Naive thymus-derived CD4-positive, alpha-beta T cell (primary cell): ENCODE data around the gene ANO4. TPM values are rescaled to one million over a fixed set of nuclear protein-coding genes. Genes with fewer than 3 reads are reported as not detected.
A peak's percentile ranks its signal among the peaks of the same experiment; 100 is the strongest.

ENCODE experiments used
- ATAC-seq: fragments of 150-1000 bp; cut with Tn5 transposase; 2 replicates; pipeline ENCODE4 v1.10.0; 2021; ENCODE audit warnings: mild to moderate bottlenecking, moderate library complexity
- CTCF ChIA-PET: fragments of 350-600 bp; sonication (Branson Sonifier 250); formaldehyde crosslinking; loops from one replicate; lab custom pipeline; 2021; ENCODE audit warnings: antibody characterized with exemption; lab: Charles Lee
- POLR2A ChIA-PET: fragments of 350-600 bp; sonication (Branson Sonifier 250); formaldehyde crosslinking; loops from one replicate; lab custom pipeline; 2021; ENCODE audit warnings: antibody characterized with exemption, inconsistent platforms; lab: Charles Lee
- DNase-seq, 9 donors: peaks; one replicate each; pipeline versions ENCODE4 v3.0.0 to v3.0.0-alpha.2; 2020 to 2022; ENCODE audit warnings: mixed read lengths in 1 of 9
- H3K27ac ChIP-seq: one replicate; pipeline ENCODE4 v1.7.0; 2013; ENCODE audit warnings: mild to moderate bottlenecking, low read depth, low read length, moderate library complexity
- H3K27me3 ChIP-seq, 2 donors: one replicate each; pipeline ENCODE4 v1.7.0; 2013; ENCODE audit warnings: low read length in 2 of 2, mild to moderate bottlenecking in 2 of 2, moderate library complexity in 2 of 2; ENCODE audit not compliant: control insufficient read depth in 2 of 2, insufficient read depth in 2 of 2
- H3K36me3 ChIP-seq, 3 experiments: 1 replicate in 2 of 3; 2 replicates in 1 of 3; pipeline ENCODE4 v1.7.0; 2013; ENCODE audit warnings: low read length in 3 of 3, mild to moderate bottlenecking in 3 of 3, moderate library complexity in 1 of 3; ENCODE audit not compliant: insufficient read depth in 3 of 3, control insufficient read depth in 2 of 3
- H3K4me1 ChIP-seq, 2 donors: one replicate each; pipeline ENCODE4 v1.7.0; 2013; ENCODE audit warnings: low read length in 2 of 2, mild to moderate bottlenecking in 2 of 2, moderate library complexity in 1 of 2; ENCODE audit not compliant: control insufficient read depth in 2 of 2, insufficient read depth in 2 of 2
- H3K4me3 ChIP-seq: 2 replicates; pipeline ENCODE4 v1.7.0; 2013; ENCODE audit warnings: mild to moderate bottlenecking, low read length
- H3K9me3 ChIP-seq, 3 experiments: 1 replicate in 2 of 3; 2 replicates in 1 of 3; pipeline ENCODE4 v1.7.0; 2013; ENCODE audit warnings: low read length in 3 of 3; ENCODE audit not compliant: control insufficient read depth in 2 of 3
- H3K27ac Mint-ChIP-seq, 9 donors: one replicate each; pipeline ENCODE4 v1.8.0; 2020 to 2022; ENCODE audit warnings: mixed read lengths in 9 of 9, mild to moderate bottlenecking in 8 of 9, moderate library complexity in 5 of 9, inconsistent platforms in 2 of 9
- H3K27me3 Mint-ChIP-seq, 5 donors: one replicate each; pipeline ENCODE4 v1.8.0; 2021 to 2022; ENCODE audit warnings: mixed read lengths in 5 of 5, mild to moderate bottlenecking in 1 of 5
- H3K36me3 Mint-ChIP-seq, 5 donors: one replicate each; pipeline ENCODE4 v1.8.0; 2020 to 2022; ENCODE audit warnings: mixed read lengths in 5 of 5, mild to moderate bottlenecking in 3 of 5, inconsistent platforms in 1 of 5
- H3K4me1 Mint-ChIP-seq, 7 donors: one replicate each; pipeline ENCODE4 v1.8.0; 2020 to 2022; ENCODE audit warnings: mixed read lengths in 7 of 7, mild to moderate bottlenecking in 3 of 7, inconsistent platforms in 1 of 7
- H3K4me3 Mint-ChIP-seq, 10 donors: one replicate each; pipeline ENCODE4 v1.8.0; 2020 to 2022; ENCODE audit warnings: mild to moderate bottlenecking in 10 of 10, mixed read lengths in 10 of 10, moderate library complexity in 6 of 10, inconsistent platforms in 2 of 10
- H3K9me3 Mint-ChIP-seq, 11 donors: one replicate each; pipeline ENCODE4 v1.8.0; 2020 to 2022; ENCODE audit warnings: mixed read lengths in 11 of 11, mild to moderate bottlenecking in 4 of 11, inconsistent platforms in 1 of 11, moderate library complexity in 1 of 11
- intact Hi-C, 2 donors: fragments of 100-400 bp; cut with micrococcal nuclease; formaldehyde crosslinking; loops; one replicate each; pipeline ENCODE4 v1.15.1; 2023
- polyA plus RNA-seq, 2 donors: library from polyadenylated mRNA; unstranded; fragments of 300-500 nt; fragmentation: Illumina TruSeq; gene quantifications; one replicate each; pipeline ENCODE4 v1.2.3, GENCODE V29; 2021
- total RNA-seq, 6 experiments: library from RNA in 5 of 6; stranded (reverse) in 5 of 6; gene quantifications; 1 replicate in 5 of 6; 2 replicates in 1 of 6; pipeline ENCODE4 v1.2.3 and lab custom pipeline; 2021 to 2026

Gene ANO4
- total and polyA plus RNA-seq, 7 experiments from 2014 or later, result not detected

DNA sequence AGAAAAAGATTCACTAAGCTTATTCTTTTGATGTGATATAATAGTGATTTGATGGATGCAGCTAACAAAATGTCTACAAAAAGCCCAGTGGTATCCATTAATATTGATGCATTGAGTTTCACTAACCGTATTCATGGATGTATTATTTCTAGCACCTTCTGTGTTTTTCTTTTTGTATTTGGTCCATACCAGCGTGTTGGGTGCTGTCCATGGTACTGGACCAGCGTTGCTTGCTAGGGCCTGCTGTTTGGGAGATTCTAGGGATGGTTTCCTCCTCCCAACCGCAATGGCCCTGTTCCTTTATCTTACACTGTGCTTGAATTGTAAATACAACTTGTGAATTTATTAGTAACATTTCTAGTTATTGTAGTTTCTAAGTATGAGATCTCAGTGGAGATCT, 31.7 kb downstream of the ANO4 start:
- CTCF ChIA-PET, result interaction anchor here (0.6 kb wide), 1 partner anchor 449 kb away, joined by 6 read pairs; no protein-coding TSS in a partner anchor
- no peaks in the 10 kb centered on the region for H3K27me3 Mint-ChIP-seq
- H3K4me3 ChIP-seq, result no peak overlapping the region
- no peaks in the 10 kb centered on the region for H3K4me1 ChIP-seq
- intact Hi-C loops, result no loop called here
- no peaks in the 10 kb centered on the region for H3K4me1 Mint-ChIP-seq
- H3K36me3 ChIP-seq, result no peaks in the 10 kb centered on the region
- H3K4me3 Mint-ChIP-seq, result no peak overlapping the region
- peaks cover 0 to 19% (median 2%) of the 10 kb centered on the region in 11 donors for H3K9me3 Mint-ChIP-seq
- POLR2A ChIA-PET, result no interaction called here
- DNase-seq (peak in 1 of 9 donors; percentile 21), ATAC-seq (no peak)
- H3K36me3 Mint-ChIP-seq, result no peaks in the 10 kb centered on the region
- H3K27ac ChIP-seq, result no peak overlapping the region
- H3K27me3 ChIP-seq, result no peaks in the 10 kb centered on the region
- no peak overlapping the region for H3K27ac Mint-ChIP-seq
- no peaks in the 10 kb centered on the region for H3K9me3 ChIP-seq

DNA sequence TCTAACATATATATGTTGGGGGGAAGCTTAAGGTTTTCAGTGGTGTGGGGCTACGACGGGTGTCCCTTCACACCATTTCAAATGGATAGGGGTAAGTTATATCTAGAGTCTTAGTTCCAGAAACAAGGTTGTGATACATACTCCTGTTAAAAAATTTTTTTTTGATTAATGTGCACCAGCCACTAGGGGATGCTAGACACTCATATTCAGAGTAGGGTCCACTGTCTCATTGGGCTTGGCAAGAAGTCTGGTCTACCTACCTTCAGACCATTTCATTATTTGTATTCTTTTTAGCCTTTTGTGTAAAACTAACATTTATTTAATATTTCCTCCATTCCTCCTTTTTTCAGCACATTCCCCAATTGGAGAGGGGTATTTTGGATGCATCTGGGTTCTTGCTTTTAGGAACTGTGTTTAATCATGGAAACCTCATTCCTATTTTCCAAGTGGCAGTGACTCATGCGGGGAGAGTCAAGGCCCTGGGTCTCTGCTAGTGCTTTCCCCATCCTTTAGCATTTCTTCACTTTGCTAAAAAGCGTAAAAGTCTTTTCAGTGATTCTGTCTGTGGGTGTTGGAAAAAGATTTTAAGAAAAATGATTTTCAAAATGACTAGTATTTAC, 33.4 kb downstream of the ANO4 start:
- H3K27me3 ChIP-seq, result no peaks in the 10 kb centered on the region
- DNase-seq, result no peak
- no peaks in the 10 kb centered on the region for H3K4me1 Mint-ChIP-seq
- H3K27ac ChIP-seq, result no peak overlapping the region
- no peaks in the 10 kb centered on the region for H3K4me1 ChIP-seq
- no peaks in the 10 kb centered on the region for H3K27me3 Mint-ChIP-seq
- ChIA-PET POLR2A (no interaction called here), CTCF (no interaction called here)
- H3K27ac Mint-ChIP-seq, result no peak overlapping the region
- H3K9me3 Mint-ChIP-seq, result peaks cover 0 to 9% (median 2%) of the 10 kb centered on the region in 11 donors
- no peaks in the 10 kb centered on the region for H3K36me3 ChIP-seq
- no peak overlapping the region for H3K4me3 Mint-ChIP-seq
- ATAC-seq, result no peak
- no peaks in the 10 kb centered on the region for H3K9me3 ChIP-seq
- intact Hi-C loops, result loop anchor here in 1 of 2 donors (2.0 kb wide), 1 partner anchor 495 kb away; no protein-coding TSS in a partner anchor
- no peak overlapping the region for H3K4me3 ChIP-seq
- no peaks in the 10 kb centered on the region for H3K36me3 Mint-ChIP-seq

DNA sequence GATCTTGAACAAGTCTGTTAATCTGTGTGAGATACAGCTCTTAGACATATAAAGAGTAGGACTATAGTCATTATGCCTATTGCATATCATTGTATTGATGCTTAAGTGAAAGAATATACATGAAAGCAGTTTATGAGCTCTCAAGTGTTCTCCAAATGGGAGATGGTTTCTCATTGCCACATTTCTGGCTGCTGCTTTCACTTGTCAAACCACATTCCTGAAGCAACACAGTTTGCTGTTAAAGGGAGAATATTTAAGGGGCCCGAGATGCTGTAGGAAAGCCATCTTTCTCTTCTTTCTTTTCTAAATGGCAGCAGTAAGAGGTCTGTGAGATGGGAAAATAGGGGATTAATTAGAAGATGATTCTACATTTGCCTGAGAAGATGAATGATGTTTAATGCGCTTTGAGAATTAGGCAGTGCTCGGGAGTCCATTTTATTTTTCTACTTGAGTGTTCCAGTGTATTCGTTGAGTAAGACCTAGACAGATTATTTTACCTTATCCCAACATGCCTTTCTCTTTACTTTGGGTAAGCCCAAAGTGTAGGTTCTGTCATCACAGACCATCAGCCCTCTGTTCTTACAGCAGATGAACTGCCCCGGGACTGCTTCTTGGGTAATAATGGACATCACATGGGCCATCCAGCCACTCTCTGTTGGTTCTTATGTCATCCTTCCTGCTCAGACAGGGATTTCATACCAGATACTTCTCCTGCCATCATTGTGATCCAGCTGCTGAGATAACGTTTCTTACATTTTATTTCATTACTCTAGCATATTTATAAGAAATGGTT, 35.6 kb downstream of the ANO4 start:
- DNase-seq, result no peak
- H3K9me3 ChIP-seq, result no peaks in the 10 kb centered on the region
- intact Hi-C loops, result no loop called here
- Mint-ChIP-seq H3K4me3 (no peak overlapping the region), H3K4me1 (no peaks in the 10 kb centered on the region), H3K9me3 (peaks cover 0 to 17% (median 2%) of the 10 kb centered on the region in 11 donors), H3K27ac (no peak overlapping the region), H3K36me3 (no peaks in the 10 kb centered on the region), H3K27me3 (peaks cover 0 to 5% (median 0%) of the 10 kb centered on the region in 5 donors)
- ChIA-PET POLR2A (no interaction called here), CTCF (no interaction called here)
- H3K27ac ChIP-seq, result no peak overlapping the region
- H3K27me3 ChIP-seq, result no peaks in the 10 kb centered on the region
- no peak for ATAC-seq
- H3K4me1 ChIP-seq, result no peaks in the 10 kb centered on the region
- H3K4me3 ChIP-seq, result no peak overlapping the region
- no peaks in the 10 kb centered on the region for H3K36me3 ChIP-seq

DNA sequence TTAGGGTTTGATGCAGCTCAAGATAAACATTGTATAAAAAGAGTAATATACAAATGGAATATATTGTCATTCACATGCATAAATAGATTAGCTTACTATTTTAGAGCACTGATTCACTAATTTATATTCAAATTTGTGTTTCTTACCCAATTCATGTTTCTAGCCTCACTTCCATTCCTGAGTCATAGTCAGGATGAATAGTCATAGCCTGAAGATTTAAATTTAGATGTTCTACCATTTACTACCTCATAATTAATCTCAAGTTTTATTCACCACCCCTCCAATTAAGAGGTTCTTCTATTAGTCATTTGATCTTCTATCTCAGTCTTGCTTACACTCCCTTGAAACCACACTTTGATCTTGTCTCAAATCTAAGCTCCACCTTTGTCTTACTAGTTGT, 38.7 kb downstream of the ANO4 start:
- POLR2A ChIA-PET, result no interaction called here

DNA sequence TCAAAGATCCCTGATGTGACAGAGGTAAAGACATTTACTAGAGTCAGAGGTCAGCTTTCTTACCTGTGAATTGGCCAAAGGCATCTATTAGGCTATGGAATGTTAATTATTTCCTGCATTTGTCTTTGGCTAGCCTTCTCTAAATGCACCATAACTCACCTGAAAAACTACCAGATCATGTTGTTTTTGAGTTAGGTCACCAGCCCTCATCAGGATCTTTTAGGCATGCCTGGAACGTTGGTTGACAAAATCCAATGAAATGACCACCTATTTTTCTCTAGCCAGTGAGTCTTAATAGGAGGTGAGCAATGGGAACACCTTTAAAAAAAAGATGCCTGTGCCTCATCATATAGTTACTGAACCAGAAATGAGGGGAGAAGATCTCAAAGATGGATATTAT, 46.2 kb downstream of the ANO4 start:
- Histone ChIP-seq H3K36me3 (no peaks in the 10 kb centered on the region), H3K27me3 (no peaks in the 10 kb centered on the region), H3K27ac (no peak overlapping the region), H3K9me3 (no peaks in the 10 kb centered on the region), H3K4me3 (no peak overlapping the region), H3K4me1 (no peaks in the 10 kb centered on the region)
- intact Hi-C loops, result no loop called here
- Mint-ChIP-seq H3K4me3 (no peak overlapping the region), H3K9me3 (peaks cover 0 to 17% (median 3%) of the 10 kb centered on the region in 11 donors), H3K4me1 (no peaks in the 10 kb centered on the region), H3K27me3 (peaks cover 0 to 4% (median 0%) of the 10 kb centered on the region in 5 donors), H3K36me3 (no peaks in the 10 kb centered on the region), H3K27ac (no peak overlapping the region)
- no peak for ATAC-seq
- ChIA-PET CTCF (no interaction called here), POLR2A (no interaction called here)
- DNase-seq, result no peak

More for the DNA sequence above, 38.7 kb downstream of the ANO4 start:
- no peaks in the 10 kb centered on the region for H3K27me3 ChIP-seq
- no peaks in the 10 kb centered on the region for H3K36me3 ChIP-seq
- no peak overlapping the region for H3K27ac ChIP-seq
- H3K4me1 ChIP-seq, result no peaks in the 10 kb centered on the region
- no peak for ATAC-seq
- no peak overlapping the region for H3K27ac Mint-ChIP-seq
- H3K9me3 Mint-ChIP-seq, result peaks cover 0 to 9% (median 0%) of the 10 kb centered on the region in 11 donors
- H3K36me3 Mint-ChIP-seq, result no peaks in the 10 kb centered on the region
- intact Hi-C loops, result no loop called here
- H3K9me3 ChIP-seq, result no peaks in the 10 kb centered on the region
- H3K4me3 Mint-ChIP-seq, result no peak overlapping the region
- CTCF ChIA-PET, result interaction anchor here (0.5 kb wide), 1 partner anchor 9 kb away, joined by 3 read pairs; no protein-coding TSS in a partner anchor
- H3K27me3 Mint-ChIP-seq, result peaks cover 0 to 5% (median 2%) of the 10 kb centered on the region in 5 donors
- no peak for DNase-seq
- H3K4me3 ChIP-seq, result no peak overlapping the region
- H3K4me1 Mint-ChIP-seq, result no peaks in the 10 kb centered on the region

DNA sequence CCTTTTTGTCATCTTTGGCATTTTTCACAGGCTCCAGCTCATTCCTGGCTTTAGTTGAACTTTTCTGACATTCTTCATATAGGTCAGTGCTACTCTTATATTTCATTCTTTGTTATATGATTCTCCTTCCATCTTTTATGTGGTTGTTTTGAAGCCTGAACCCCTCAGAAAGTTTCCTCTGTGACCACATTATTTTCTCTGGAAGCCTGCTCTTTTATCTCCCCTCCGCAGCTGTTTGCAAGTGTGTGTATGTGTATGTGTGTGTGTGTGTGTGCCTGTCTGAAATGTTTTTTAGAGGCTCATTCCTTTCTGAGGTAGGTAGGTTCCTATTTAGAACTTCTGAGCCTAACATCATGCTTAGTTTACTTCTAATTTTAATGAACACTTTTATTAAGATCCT, 47.6 kb downstream of the ANO4 start:
- no peak overlapping the region for H3K27ac Mint-ChIP-seq

More for the DNA sequence above, 47.6 kb downstream of the ANO4 start:
- no peaks in the 10 kb centered on the region for H3K36me3 Mint-ChIP-seq
- CTCF ChIA-PET, result interaction anchor here (0.7 kb wide), 1 partner anchor 9 kb away, joined by 3 read pairs; no protein-coding TSS in a partner anchor
- intact Hi-C loops, result no loop called here
- DNase-seq (no peak), ATAC-seq (no peak)
- no peaks in the 10 kb centered on the region for H3K36me3 ChIP-seq
- no peaks in the 10 kb centered on the region for H3K27me3 ChIP-seq
- no peak overlapping the region for H3K27ac ChIP-seq
- no peak overlapping the region for H3K4me3 ChIP-seq
- no peaks in the 10 kb centered on the region for H3K9me3 ChIP-seq
- peaks cover 0 to 17% (median 3%) of the 10 kb centered on the region in 11 donors for H3K9me3 Mint-ChIP-seq
- peaks cover 0 to 4% (median 0%) of the 10 kb centered on the region in 5 donors for H3K27me3 Mint-ChIP-seq
- POLR2A ChIA-PET, result no interaction called here
- H3K4me3 Mint-ChIP-seq, result no peak overlapping the region
- no peaks in the 10 kb centered on the region for H3K4me1 ChIP-seq
- no peaks in the 10 kb centered on the region for H3K4me1 Mint-ChIP-seq
